Stimulated activated CD8-positive, alpha-beta memory T cell treated with anti-CD3 and anti-CD28 coated beads, Interleukin-7, amount 100 ng/mL, for 24 hours (primary cell): ENCODE data around the gene BANF1.

ENCODE experiments used
- DNase-seq: peaks from one replicate; pipeline ENCODE4 v3.0.0-alpha.2; 2020; ENCODE audit warnings: low read depth

BANF1 gene

GRCh38 chr11:66039765-66040164 is 37.5 kb downstream of the BANF1 start:
- no peak for DNase-seq

GRCh38 chr11:66042227-66042995 is 40.1 kb downstream of the BANF1 start:
- DNase-seq: no peak

- DNase-seq: no peak
These were observed 40.9 kb downstream of the BANF1 start for GRCh38 chr11:66042996-66043906.

GRCh38 chr11:66044757-66045156 is 42.5 kb downstream of the BANF1 start:
- no peak for DNase-seq

- peak; percentile 72 for DNase-seq
These were observed 42.9 kb downstream of the BANF1 start for GRCh38 chr11:66045177-66045639.

GRCh38 chr11:66046901-66047300 is 44.6 kb downstream of the BANF1 start:
- DNase-seq: no peak

DNA sequence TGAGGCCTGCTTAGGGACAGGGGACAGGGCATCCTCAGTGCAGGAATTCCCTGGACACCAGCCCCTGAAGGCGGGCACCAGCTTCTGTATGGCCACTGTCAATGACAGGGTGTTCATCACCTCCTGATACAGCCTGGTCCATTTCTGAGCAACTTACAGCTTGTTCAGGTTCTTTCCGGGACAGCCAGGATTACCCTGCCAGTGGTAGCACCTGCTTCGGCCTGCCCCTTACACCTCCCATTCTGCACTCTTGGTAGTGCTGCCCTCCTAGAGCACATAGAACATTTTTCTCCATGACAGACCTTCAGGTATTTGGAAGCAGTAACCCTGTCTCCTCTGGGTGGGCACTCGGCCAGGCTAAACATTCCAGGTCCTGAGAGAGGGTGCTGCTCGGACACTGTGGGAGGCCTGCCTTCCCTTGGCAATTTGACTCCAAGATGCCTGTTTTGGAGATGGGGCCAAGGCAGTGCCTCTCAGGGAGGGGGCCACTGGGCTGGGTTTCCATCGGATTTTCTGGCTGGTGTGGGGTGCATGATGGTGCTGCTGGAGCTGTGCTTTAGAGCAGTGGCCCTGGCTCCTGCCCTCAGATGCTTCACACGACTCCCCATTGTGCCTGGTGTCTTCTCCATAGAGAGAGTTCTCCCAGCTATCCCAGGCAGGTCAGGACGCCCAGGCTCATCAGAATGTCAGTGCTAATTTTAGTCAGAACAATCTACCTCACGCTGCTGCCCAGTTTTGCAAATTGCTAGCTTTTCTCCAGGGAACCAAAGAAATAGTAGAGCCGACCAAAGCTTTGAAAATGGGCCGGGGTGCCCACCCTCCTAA is 45.5 kb downstream of the BANF1 start:
- DNase-seq: no peak

- DNase-seq: no peak
These were observed 46.4 kb downstream of the BANF1 start, which contains the start of gene GAL3ST3 for GRCh38 chr11:66048547-66049323. Gene GAL3ST3, minus strand, starts transcription at chr11:66049161. Its CDS starts 3,746 bp downstream, at chr11:66045415.

- DNase-seq: no peak
These were observed 48.4 kb downstream of the BANF1 start for GRCh38 chr11:66050581-66051231.

- DNase-seq: no peak
These were observed 49.1 kb downstream of the BANF1 start for GRCh38 chr11:66051371-66051765.

DNA sequence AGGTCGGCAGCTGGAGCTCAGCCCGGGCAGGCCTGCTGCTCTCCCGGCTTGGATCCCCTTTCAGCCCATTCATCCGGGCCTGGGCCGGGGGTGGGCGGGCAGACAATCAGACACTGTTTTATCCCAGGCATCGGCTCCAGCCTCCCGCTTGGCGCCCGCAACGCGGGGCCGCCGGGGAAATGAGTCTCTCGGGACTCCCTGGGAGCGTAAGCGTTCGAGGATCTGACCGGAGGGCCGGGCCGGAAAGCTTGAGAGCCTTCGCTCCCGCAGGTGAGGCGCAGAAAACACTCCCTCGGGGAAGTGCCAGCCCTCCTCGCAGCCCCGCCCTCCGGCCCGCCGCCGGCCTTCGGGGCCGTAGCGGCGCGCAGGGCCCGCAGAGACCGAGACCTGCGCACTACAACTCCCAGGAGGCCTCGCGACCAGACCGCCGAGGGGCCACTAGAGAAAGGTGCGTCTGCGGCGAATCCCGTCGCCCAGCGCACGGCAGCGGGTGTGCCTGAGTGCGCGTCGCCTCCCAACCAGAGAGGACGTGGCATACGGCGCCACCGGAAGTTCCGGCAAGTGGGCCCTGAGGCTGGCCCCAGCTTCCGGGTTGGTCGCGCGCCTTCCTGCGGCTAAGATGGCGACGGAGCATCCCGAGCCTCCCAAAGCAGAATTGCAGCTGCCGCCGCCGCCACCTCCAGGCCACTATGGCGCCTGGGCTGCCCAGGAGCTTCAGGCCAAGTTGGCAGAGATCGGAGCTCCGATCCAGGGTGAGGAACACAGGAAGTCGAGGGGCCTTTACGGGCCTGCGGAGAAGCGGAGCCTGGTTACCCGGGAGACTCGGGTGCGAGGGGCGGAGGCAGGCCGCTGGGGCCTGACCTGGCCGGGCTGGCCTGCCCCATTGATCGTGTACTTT is 49.7 kb downstream of the BANF1 start, which contains the start of gene SF3B2:
Gene SF3B2, plus strand, starts transcription at position 599 of the 898 bp plus-strand sequence. Its CDS starts 21 bp downstream, at position 620.
- DNase-seq: peak; percentile 90

DNA sequence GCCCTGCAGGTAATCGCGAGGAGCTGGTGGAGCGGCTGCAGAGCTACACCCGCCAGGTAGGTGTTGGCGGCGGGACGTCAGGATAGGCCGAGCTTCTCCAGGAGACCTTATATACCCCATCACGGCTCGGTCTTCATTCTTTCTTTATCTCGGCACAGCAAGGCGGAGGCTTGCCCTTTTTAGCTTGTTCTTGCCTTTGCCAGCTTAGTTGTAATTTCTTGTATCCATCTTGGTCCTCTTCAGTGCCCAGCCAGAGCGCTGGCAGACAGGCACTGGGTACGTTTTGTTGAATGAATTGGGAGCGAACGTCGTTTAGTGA is 50.3 kb downstream of the BANF1 start:
- DNase-seq: no peak
